Mesodermal cell (in vitro differentiated cells): ENCODE measurements around the gene ZNF467.

Source experiments
- H3K27ac ChIP-seq: 2 replicates; pipeline ENCODE4 v1.7.0; 2013; ENCODE audit warnings: mild to moderate bottlenecking, low read depth, low read length, moderate library complexity; ENCODE audit not compliant: severe bottlenecking
- H3K36me3 ChIP-seq: 2 replicates; pipeline ENCODE4 v1.7.1; 2013; ENCODE audit warnings: mild to moderate bottlenecking, low read length, moderate library complexity; ENCODE audit not compliant: control insufficient read depth, insufficient read depth
- H3K4me1 ChIP-seq: one replicate; pipeline ENCODE4 v1.7.1; 2013; ENCODE audit warnings: mild to moderate bottlenecking, low read length; ENCODE audit not compliant: insufficient read depth, control insufficient read depth, poor library complexity, severe bottlenecking
- H3K4me3 ChIP-seq: 2 replicates; pipeline ENCODE4 v1.7.0; 2013; ENCODE audit warnings: low read length, control low read depth, mild to moderate bottlenecking; ENCODE audit not compliant: insufficient read depth, poor library complexity, severe bottlenecking; ENCODE audit errors: extremely low read depth
- H3K9me3 ChIP-seq: 2 replicates; pipeline ENCODE4 v1.7.1; 2013; ENCODE audit warnings: mild to moderate bottlenecking, low read length, moderate library complexity; ENCODE audit not compliant: control insufficient read depth
- WGBS, 2 experiments: methylation state at CpG; one replicate each; pipeline ENCODE4 v1.1.5; 2013; ENCODE audit warnings: missing lambda C conversion rate in 2 of 2; ENCODE audit not compliant: insufficient coverage in 2 of 2; 5-methylcytosine and 5-hydroxymethylcytosine counted together

Gene ZNF467

GRCh38 chr7:149716007-149716931 is 57.1 kb downstream of the ZNF467 start:
- 88 to 92% methylated on average over 5 to 8 of the region's 11 CpGs for WGBS, 2 experiments
- no peak overlapping the region for H3K27ac ChIP-seq
- H3K9me3 ChIP-seq: peaks cover 5% of the 10 kb centered on the region
- peaks cover 16% of the 10 kb centered on the region for H3K4me1 ChIP-seq
- H3K4me3 ChIP-seq: peak overlapping the region; percentile 62
- H3K36me3 ChIP-seq: peaks cover 34% of the 10 kb centered on the region

GRCh38 chr7:149715476-149715875 is 57.9 kb downstream of the ZNF467 start:
- Histone ChIP-seq H3K9me3 (peaks cover 12% of the 10 kb centered on the region), H3K4me3 (peak overlapping the region; percentile 62), H3K4me1 (peaks cover 16% of the 10 kb centered on the region), H3K27ac (no peak overlapping the region), H3K36me3 (peaks cover 26% of the 10 kb centered on the region)
- WGBS, 2 experiments: 39 to 55% methylated on average over 7 to 8 of the region's 8 CpGs

GRCh38 chr7:149714910-149715471 is 58.4 kb downstream of the ZNF467 start:
- WGBS, 2 experiments: 1 to 2% methylated on average over 30 to 36 of the region's 48 CpGs
- H3K9me3 ChIP-seq: peaks cover 16% of the 10 kb centered on the region
- H3K4me3 ChIP-seq: peak overlapping the region; percentile 62
- peaks cover 16% of the 10 kb centered on the region for H3K4me1 ChIP-seq
- H3K36me3 ChIP-seq: peaks cover 22% of the 10 kb centered on the region
- H3K27ac ChIP-seq: no peak overlapping the region
